Motor neuron (in vitro differentiated cells): ENCODE measurements around the gene TMEM120B. TPM values are rescaled to one million over a fixed set of nuclear protein-coding genes. Genes with fewer than 3 reads are reported as not detected.
"Not testable (repeated sequence)": the region's sequence is repeated elsewhere in the genome, so short reads cannot be mapped to it uniquely, and the experiment has no call there.

Experiments
- ATAC-seq, 8 experiments: fragments of 200-7000 bp; cut with Tn5 transposase; replicated peaks in 6 of 8; 2 replicates each; pipeline ENCODE4 v1.8.0; 2021; ENCODE audit warnings: mild to moderate bottlenecking in 8 of 8, moderate library complexity in 8 of 8
- H3K27ac ChIP-seq, 2 donors: fragments of 250-450 bp; sonication (Bioruptor Pico); 2 replicates each; pipeline ENCODE4 v1.9.0; 2021; ENCODE audit warnings: antibody characterized with exemption in 2 of 2, mild to moderate bottlenecking in 2 of 2, moderate library complexity in 1 of 2
- H3K4me1 ChIP-seq, 2 donors: fragments of 250-450 bp; sonication (Bioruptor Pico); replicated peaks in 1 of 2; 2 replicates each; pipeline ENCODE4 v1.6.1; 2021; ENCODE audit warnings: antibody characterized with exemption in 2 of 2, mild to moderate bottlenecking in 2 of 2, moderate library complexity in 1 of 2
- H3K4me3 ChIP-seq, 5 donors: fragments of 250-450 bp; sonication (Bioruptor Pico); 2 replicates each; pipeline ENCODE4 v1.9.0; 2021; ENCODE audit warnings: antibody characterized with exemption in 5 of 5, mild to moderate bottlenecking in 5 of 5, moderate library complexity in 4 of 5
- WGBS, 10 experiments: fragments of 450-650 bp; shearing (Covaris generic); methylation state at CpG; one replicate each; pipeline ENCODE4 v1.0.0; 2022; 5-methylcytosine and 5-hydroxymethylcytosine counted together
- in situ Hi-C, 9 experiments: fragments of 400-800 bp; cut with MboI; loops; one replicate each; pipeline ENCODE4 v1.15.0; 2021; ENCODE audit warnings: low sequenced_read_pairs in 9 of 9, low pct_unique_long_range_greater_than_20kb in 2 of 9; ENCODE audit not compliant: unreplicated experiment in 9 of 9
- total RNA-seq, 8 experiments: library from RNA; unstranded; fragments of 300-600 nt; gene quantifications; 2 replicates each; pipeline versions ENCODE4 v1.2.3 to v1.2.4, GENCODE V29; 2022

Gene TMEM120B
- total RNA-seq, 8 experiments from 2014 or later, result 4.9 to 13.4 (median 7.7) TPM

GRCh38 chr12:121781998-121782979, 69.7 kb downstream of the TMEM120B start:
- Histone ChIP-seq H3K4me3 (no peak overlapping the region), H3K4me1 (peaks cover 0 to 2% of the 10 kb centered on the region in 2 donors), H3K27ac (no peak overlapping the region)
- in situ Hi-C loops, result loop anchor here in 2 of 9 experiments (25.0 kb wide), 1 partner anchor 95 kb away; no protein-coding TSS in a partner anchor
- WGBS, 10 experiments, result 0 to 42% (median 27%) methylated on average over 2 to 6 of the region's 14 CpGs; no CpG with 5 or more reads in 3 of the 10 experiments
- peak; percentile 21 to 70 (median 36) for ATAC-seq

GRCh38 chr12:121783766-121784165, 71.2 kb downstream of the TMEM120B start:
- Histone ChIP-seq H3K4me3 (no peak overlapping the region), H3K4me1 (peaks cover 0 to 2% of the 10 kb centered on the region in 2 donors), H3K27ac (no peak overlapping the region)
- ATAC-seq, result peak in 1 of 8 experiments; percentile 2
- in situ Hi-C loops, result loop anchor here in 2 of 9 experiments (25.0 kb wide), 1 partner anchor 96 kb away; no protein-coding TSS in a partner anchor
- 0 to 91% (median 57%) methylated on average over 2 to 6 of the region's 6 CpGs; no CpG with 5 or more reads in 2 of the 10 experiments for WGBS, 10 experiments

GRCh38 chr12:121784460-121784859, 71.9 kb downstream of the TMEM120B start:
- in situ Hi-C loops, result loop anchor here in 2 of 9 experiments (25.0 kb wide), 1 partner anchor 97 kb away; no protein-coding TSS in a partner anchor
- H3K4me1 ChIP-seq, result peaks cover 0 to 2% of the 10 kb centered on the region in 2 donors
- no peak overlapping the region for H3K27ac ChIP-seq
- WGBS, 10 experiments, result 0 to 83% (median 70%) methylated on average over 1 to 4 of the region's 6 CpGs; no CpG with 5 or more reads in 1 of the 10 experiments
- peak in 7 of 8 experiments; percentile 15 to 67 (median 48) for ATAC-seq
- H3K4me3 ChIP-seq, result no peak overlapping the region

DNA sequence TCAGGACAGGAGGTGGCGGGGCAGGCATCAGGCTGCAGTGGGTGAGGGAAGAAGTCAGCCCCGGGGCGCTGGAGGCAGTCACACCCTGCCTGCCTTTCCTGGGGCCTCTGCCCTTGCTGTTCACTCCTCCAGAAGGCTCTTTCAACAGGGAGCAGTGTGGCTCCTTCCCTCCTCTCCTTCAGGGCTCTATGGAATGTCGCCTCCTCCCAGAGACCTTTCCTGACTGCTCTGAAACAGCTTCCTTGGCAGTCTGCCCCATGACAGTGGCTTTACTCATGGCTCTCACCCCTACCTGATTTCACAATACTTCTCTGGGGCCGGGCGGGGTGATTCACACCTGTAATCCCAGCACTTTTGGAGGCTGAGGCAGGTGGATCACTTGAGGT, 73.9 kb downstream of the TMEM120B start:
- Histone ChIP-seq H3K4me3 (no peak overlapping the region), H3K4me1 (peaks cover 0 to 2% of the 10 kb centered on the region in 2 donors), H3K27ac (no peak overlapping the region)
- WGBS, 10 experiments, result 0 to 92% (median 57%) methylated on average over 1 to 3 of the region's 6 CpGs; no CpG with 5 or more reads in 5 of the 10 experiments
- in situ Hi-C loops, result loop anchor here in 2 of 9 experiments (25.0 kb wide), 1 partner anchor 99 kb away; no protein-coding TSS in a partner anchor
- ATAC-seq, result peak in 3 of 8 experiments; percentile 26 to 28 (median 26)

GRCh38 chr12:121787063-121788025, 74.8 kb downstream of the TMEM120B start:
- 60 to 100% (median 88%) methylated on average over 1 to 11 of the region's 17 CpGs; no CpG with 5 or more reads in 3 of the 10 experiments for WGBS, 10 experiments
- ATAC-seq, result no peak
- in situ Hi-C loops, result loop anchor here in 2 of 9 experiments (25.0 kb wide), 1 partner anchor 100 kb away; no protein-coding TSS in a partner anchor
- Histone ChIP-seq H3K4me1 (no peaks in the 10 kb centered on the region), H3K4me3 (no peak overlapping the region), H3K27ac (no peak overlapping the region)

DNA sequence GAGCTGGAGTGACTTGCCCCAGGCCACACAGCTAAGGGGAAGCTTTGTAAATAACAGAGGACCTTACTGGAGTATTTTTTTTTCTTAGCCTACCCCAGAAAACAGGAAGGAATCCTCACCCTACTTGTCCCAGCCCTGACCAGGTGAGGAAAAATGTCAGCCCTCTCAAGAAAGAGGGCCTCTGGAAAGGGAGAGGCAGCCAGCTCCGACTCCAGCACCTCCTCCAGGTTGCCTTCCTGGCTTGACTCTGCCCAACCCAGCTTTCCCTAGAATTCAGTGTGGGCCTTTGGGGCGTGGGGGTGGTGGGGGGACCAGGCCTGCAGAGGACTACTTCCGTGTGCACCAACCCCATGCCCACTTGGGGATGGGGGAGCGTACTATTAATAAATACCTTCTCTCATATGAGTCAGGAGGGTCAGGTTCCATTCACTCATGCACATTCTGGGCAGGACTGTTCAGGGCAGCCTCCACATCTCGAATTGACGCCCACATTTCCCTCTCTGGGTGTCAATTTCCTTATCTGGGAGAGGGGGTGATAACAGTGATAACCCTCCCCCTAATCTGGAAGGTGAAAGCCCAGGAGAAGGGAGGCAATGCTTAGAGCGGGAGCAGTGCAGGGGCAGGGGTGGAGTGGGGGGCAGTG, 75.7 kb downstream of the TMEM120B start:
- ATAC-seq, result peak in 1 of 8 experiments; percentile 4
- H3K27ac ChIP-seq, result no peak overlapping the region
- 20 to 80% methylated on average over 1 of the region's 7 CpGs; no CpG with 5 or more reads in 8 of the 10 experiments for WGBS, 10 experiments
- peaks cover 4 to 7% of the 10 kb centered on the region in 2 donors for H3K4me1 ChIP-seq
- in situ Hi-C loops, result loop anchor here in 2 of 9 experiments (25.0 kb wide), 1 partner anchor 101 kb away; no protein-coding TSS in a partner anchor
- H3K4me3 ChIP-seq, result no peak overlapping the region

DNA sequence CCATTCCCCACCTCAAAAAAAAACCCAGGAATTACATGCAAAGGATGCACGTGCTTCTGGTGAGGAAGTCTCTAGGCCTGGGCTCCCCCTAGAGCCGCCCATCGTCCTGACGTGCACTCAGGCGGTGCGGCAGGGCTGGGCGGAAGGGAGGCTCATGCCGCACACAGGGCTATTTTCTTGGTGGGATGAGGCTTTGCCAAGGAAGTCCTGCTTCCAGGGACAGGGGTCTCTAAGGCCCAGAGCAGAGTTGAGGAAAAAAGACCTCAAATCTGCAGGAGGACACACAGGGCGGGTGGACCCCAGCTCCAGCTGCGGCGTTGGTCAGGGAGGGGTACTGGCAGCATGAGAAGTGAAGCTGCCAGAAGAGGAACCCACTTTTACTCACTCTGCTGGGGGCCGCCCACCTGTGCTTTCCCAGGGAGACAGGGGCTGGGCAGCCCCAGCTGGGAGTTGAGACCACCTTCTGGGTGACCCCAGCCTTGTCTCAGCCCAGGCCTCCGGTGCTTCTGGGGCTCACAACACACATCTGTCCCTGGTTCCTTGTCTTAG, 76.8 kb downstream of the TMEM120B start:
- no peak overlapping the region for H3K4me3 ChIP-seq
- peaks cover 7 to 11% of the 10 kb centered on the region in 2 donors for H3K4me1 ChIP-seq
- ATAC-seq, result no peak
- in situ Hi-C loops, result loop anchor here in 2 of 9 experiments (25.0 kb wide), 1 partner anchor 102 kb away; no protein-coding TSS in a partner anchor
- no peak overlapping the region for H3K27ac ChIP-seq
- 67 to 100% (median 100%) methylated on average over 1 to 5 of the region's 13 CpGs; no CpG with 5 or more reads in 6 of the 10 experiments for WGBS, 10 experiments

GRCh38 chr12:121789800-121790728, 77.5 kb downstream of the TMEM120B start:
- Histone ChIP-seq H3K27ac (no peak overlapping the region), H3K4me3 (no peak overlapping the region), H3K4me1 (peaks cover 15 to 19% of the 10 kb centered on the region in 2 donors)
- no peak for ATAC-seq
- in situ Hi-C loops, result loop anchor here in 3 of 9 experiments (10.0 to 25.0 kb wide), 2 partner anchors 85 to 103 kb away; no protein-coding TSS in a partner anchor
- 0 to 100% (median 87%) methylated on average over 1 to 7 of the region's 28 CpGs; no CpG with 5 or more reads in 1 of the 10 experiments for WGBS, 10 experiments

- in situ Hi-C loops, result loop anchor here in 3 of 9 experiments (10.0 to 25.0 kb wide), 2 partner anchors 86 to 103 kb away; no protein-coding TSS in a partner anchor
- WGBS, 10 experiments, result 60 to 100% (median 100%) methylated on average over 1 to 5 of the region's 8 CpGs; no CpG with 5 or more reads in 3 of the 10 experiments
Observed at GRCh38 chr12:121790785-121791184, 78.2 kb downstream of the TMEM120B start.

DNA sequence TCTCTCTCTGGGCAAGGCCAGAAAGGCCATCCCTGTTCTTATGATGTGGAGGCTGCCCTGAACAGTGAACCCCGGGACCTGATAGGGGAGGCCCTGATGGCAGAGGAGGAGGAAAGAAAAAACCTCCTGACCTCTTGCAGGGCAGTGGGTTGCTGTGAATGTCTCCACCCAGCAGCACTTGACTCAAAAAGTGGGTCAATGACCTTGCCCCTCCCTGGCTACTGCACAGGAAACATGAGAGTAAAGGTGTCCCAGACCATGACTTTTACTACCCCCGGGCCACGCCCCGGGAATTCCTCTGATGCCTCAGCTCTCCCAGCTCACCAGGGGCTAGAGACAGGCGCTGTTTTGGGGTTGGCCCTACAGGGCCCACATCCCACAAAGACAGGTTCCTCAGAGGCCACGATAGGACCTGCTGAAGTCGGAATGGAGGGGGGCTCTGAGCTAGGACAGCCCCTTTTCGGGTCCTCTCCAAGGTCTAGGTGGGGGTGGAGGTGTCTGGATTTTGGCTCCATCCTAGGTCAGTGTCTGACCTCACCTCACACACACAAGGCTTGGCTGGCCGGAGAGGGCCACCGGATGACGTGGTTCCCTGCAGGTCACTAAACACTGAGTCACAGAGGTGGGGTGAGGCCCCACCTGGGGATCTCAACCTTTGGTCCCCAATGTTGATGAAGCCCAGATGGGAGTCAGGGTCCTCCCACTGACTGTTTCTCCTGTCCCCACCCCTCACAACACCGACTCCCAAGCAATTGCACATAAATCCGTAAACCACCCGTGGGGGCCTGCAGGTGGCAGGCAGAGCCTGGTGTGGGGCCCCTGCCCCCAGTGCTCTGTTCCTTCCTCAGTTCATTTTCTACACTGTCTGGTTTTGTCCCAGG, 79.4 kb downstream of the TMEM120B start:
- Histone ChIP-seq H3K27ac (no peak overlapping the region), H3K4me3 (no peak overlapping the region), H3K4me1 (peaks cover 29 to 31% of the 10 kb centered on the region in 2 donors)
- 80 to 100% (median 92%) methylated on average over 1 to 3 of the region's 14 CpGs; no CpG with 5 or more reads in 6 of the 10 experiments for WGBS, 10 experiments
- in situ Hi-C loops, result loop anchor here in 3 of 9 experiments (10.0 to 25.0 kb wide), 2 partner anchors 87 to 105 kb away; no protein-coding TSS in a partner anchor
- ATAC-seq, result no peak

More at GRCh38 chr12:121790785-121791184, 78.2 kb downstream of the TMEM120B start:
- ATAC-seq, H3K4me3 ChIP-seq, H3K27ac ChIP-seq: not testable (repeated sequence)
- peaks cover 21 to 22% of the 10 kb centered on the region in 2 donors for H3K4me1 ChIP-seq
